AG08395 (cell line): ENCODE results near the gene TMEM183A.
"Not testable (repeated sequence)": the region's sequence is repeated elsewhere in the genome, so short reads cannot be mapped to it uniquely, and the experiment has no call there.

Experiments used
- DNase-seq: peaks from one replicate; pipeline ENCODE4 v3.0.0; 2012; ENCODE audit warnings: mixed read lengths, low spot score

The TMEM183A gene

DNA sequence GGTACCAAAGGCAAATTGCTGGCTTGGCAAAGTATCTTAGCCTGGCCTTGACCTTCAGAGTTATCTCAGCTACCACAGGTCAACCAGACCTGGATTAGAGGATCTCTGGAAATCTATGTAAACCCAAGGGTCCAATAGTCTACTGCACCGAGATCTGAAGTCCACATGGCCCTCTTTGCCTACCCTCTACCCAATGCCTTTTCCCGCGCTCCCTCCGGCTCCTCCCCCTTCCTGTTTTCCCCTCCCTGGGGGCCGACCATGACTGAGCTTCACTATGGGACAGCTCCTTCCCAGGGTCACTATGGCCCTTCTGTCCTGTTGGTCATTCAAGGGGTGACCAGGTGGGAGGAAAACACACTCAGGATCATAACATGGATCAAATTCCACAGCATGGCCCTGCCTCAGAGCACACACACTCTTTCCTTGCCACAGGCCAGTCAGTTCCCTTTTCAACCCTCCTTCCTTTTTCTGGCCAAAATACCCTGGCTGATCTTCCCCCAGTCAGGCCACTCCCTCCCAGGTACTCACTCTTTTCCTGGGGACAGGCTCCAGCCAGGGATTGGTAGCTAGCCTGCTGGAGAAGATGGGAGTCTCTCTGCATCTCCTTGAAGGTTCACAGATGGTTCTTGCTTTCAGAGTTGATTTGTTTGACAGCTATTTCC lies 19.1 kb upstream of the TMEM183A start:
- DNase-seq: no peak

- DNase-seq: no peak
Observed at GRCh38 chr1:202989879-202990278, 17.3 kb upstream of the TMEM183A start.

DNA sequence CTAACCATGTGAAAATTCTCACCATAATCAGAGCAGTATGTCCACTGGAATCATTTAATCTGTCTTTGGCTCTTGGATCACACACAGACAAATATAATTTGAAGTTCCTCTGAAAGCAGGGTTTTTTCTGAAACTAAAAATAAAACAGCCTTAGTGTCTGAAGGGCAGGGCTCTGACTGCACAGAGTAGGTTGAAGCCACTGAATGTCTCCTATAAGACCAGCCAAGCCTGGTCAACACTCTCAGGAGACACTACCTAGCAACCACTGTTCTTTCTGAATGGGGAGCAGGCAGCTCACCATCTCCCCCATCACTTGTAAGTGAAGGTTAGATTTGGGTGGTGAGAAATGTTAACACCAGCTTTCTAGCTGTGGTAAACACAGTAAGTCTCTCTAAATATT lies 16.1 kb upstream of the TMEM183A start:
- no peak for DNase-seq

GRCh38 chr1:202994756-202995155 lies 12.4 kb upstream of the TMEM183A start:
- DNase-seq: no peak

DNA sequence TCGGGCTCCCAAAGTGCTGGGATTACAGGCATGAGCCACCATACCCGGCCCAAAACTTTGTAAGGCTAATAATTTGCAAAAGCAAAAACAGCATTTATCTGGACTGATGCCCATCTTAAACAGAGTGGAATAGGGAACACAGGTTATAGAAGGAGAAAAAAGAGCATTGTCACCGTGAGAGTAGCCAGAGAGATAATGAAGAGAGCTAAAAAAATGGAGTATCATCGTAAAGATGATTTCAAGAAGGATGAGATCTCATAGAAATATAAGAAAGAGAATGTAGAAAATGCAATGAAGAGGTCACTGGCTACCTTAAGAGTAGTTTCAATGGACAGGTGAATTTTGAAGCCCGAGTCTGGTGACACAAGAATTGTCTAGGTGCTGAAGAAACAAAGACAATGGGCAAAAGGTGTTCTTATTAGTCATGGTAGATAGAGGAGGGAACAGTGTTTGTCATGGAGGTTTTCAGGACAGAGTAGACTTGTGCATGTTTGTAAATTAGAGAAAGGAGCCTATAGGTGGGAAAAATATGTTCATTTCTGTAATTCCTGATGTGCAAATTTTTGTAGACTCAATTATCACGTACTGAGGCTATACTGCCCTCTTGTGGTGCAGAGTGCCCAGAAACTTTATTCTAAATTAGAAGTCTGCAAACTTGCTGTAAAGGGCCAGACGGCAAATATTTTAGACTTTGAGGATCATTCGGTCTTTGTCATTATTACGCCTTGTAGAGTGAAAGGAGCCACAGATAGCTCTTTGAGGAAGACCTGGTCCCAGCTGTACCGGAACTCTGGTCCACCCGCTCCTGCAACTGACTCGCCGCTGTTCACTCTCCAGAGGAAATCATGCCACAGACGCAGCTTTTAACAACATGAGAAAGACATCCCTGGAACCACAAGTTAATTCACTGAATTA lies 8.1 kb upstream of the TMEM183A start:
- DNase-seq: peak; percentile 43

DNA sequence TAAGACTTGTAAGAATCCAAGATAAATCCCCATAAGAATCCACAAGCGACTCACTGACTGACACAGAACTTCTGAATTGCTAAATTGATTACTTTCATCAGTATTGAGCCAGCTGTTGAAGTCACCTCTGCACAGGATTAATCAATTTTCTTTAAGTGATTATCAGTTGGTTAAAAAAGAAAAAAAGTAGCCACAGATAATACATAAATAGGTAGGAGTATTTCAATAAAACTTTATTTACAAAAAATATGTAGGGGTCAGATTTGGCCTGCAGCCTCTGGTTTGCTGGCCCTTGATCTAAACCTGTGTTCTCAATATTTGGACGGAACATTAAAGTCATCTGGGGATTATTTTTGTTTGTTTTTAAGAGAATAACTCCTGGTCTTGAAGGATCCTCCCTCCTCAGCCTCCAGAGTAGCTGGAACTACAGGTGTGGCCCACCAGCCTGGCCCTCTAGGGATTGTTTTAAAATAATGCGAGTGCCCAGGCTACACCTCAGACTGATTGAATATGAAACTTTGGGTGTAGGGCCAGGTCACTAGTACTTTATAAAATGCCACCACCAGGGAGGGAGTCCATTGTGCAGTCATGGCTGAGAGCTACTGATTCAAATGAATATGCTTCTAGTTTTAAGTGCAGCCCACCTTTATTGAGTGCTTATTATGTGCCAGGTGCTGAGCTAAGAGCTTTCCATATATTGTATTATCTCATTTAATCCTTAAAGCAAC lies 6.8 kb upstream of the TMEM183A start:
- DNase-seq: no peak

DNA sequence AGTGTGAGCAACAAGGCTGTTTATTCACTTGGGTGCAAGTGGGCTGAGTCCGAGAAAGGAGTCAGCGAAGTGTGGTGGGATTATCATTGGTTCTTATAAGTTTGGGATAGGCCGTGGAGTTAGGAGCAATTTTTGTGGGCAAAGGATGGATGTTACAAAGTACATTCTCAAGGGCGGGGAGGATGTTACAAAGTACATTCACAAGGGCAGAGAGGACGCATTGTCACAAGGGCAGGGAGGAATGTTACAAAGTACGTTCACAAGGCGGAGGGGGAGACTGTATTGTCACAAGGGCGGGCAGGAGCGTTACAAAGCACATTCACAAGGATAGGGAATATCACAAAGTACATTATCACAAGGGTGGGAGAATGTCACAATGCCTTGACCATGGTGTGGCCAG lies 5.2 kb upstream of the TMEM183A start:
- no peak for DNase-seq

GRCh38 chr1:203002951-203003350 lies 4.2 kb upstream of the TMEM183A start:
- no peak for DNase-seq

GRCh38 chr1:203005395-203006142 lies 1.6 kb upstream of the TMEM183A start:
- not testable (repeated sequence) for DNase-seq

DNA sequence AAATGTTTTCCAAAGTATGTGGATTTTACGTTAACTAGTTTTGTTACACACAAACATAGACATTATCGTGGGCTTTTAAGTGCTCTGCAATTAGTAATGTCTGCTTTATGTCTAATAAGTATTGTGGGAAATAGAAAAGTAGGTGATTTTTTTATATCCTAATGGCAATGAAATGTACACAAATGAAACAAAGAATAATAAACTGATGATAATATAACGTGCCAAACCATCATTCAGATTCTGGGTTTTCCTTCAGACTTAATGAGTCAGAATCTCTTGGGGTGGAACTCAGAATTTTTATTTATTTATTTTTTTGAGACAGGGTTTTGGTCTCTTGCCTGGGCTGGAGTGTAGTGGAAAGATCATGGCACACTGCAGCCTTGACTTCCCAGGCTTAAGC lies 2.0 kb downstream of the TMEM183A start:
- DNase-seq: no peak

GRCh38 chr1:203011582-203011981 lies 4.4 kb downstream of the TMEM183A start:
- no peak for DNase-seq

DNA sequence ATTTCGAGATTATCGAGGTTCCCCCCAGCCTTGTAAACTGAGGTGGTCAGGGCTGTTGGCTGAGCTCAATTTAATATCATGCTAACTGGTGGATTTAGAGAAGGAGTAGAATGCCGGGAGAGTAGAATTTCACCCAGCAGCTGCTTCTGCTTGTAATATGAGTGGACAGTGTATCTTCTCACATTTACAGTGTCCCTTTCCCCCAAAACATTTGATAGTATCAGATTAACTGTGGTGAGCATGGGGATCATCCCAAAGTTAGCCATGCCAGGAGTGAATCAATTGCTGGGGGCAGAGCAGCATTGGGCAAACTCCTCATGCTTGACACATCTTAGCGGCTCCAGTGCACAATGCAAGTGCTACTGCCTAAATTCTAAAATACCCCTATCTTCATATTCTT lies 9.9 kb downstream of the TMEM183A start:
- no peak for DNase-seq

DNA sequence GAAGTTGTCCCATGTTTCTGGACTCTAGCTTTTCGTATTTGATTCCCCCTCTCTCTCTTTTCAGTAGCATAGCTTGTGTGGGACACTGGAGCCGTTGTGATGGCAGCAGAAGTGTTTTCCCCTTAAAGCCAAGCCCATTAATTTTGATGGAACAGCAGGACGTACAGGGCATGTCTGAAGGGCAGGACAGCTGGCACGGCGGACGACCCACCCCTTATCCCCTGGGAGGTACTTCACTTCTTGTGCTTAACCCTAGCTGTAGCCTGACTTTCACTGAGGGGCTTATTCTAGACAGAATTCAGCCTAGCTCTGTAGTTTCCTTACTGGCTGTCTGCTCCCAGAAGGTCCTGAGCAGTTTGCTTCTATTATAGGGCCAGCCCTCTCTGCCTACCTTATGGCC lies 10.5 kb downstream of the TMEM183A start:
- no peak for DNase-seq

DNA sequence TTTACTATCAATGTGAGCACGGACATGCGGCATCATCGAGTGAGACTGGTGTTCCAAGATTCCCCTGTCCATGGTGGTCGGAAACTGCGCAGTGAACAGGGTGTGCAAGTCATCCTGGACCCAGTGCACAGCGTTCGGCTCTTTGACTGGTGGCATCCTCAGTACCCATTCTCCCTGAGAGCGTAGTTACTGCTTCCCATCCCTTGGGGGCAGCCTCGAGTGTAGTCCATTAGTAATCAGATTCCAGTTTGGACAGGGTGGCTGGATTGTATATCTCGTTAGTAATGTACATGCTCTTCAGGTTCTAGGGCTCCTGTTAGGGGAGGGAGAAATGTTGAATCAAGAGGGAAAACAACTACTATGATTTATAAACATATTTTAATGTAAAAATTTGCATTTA lies 15.7 kb downstream of the TMEM183A start:
- DNase-seq: not testable (repeated sequence)

- DNase-seq: no peak
Observed at GRCh38 chr1:203025686-203026030, 18.5 kb downstream of the TMEM183A start.

GRCh38 chr1:203026031-203026665 lies 19.0 kb downstream of the TMEM183A start, which contains the start of gene PPFIA4:
PPFIA4 (plus strand) TSS chr1:203026491; CDS start chr1:203039009, 12,518 bp downstream.
- DNase-seq: peak; percentile 97

GRCh38 chr1:203026666-203027663 lies 19.8 kb downstream of the TMEM183A start:
- no peak for DNase-seq

GRCh38 chr1:203028067-203028783 lies 21.1 kb downstream of the TMEM183A start:
- no peak for DNase-seq

GRCh38 chr1:203028784-203029553 lies 21.8 kb downstream of the TMEM183A start:
- DNase-seq: no peak
